ENCODE results near the gene PCAT7. TPM values are rescaled to one million over a fixed set of nuclear protein-coding genes. Genes with fewer than 3 reads are reported as not detected.

The PCAT7 gene
- total RNA-seq, 1 experiment from 2014 or later = 4.0 TPM

DNA sequence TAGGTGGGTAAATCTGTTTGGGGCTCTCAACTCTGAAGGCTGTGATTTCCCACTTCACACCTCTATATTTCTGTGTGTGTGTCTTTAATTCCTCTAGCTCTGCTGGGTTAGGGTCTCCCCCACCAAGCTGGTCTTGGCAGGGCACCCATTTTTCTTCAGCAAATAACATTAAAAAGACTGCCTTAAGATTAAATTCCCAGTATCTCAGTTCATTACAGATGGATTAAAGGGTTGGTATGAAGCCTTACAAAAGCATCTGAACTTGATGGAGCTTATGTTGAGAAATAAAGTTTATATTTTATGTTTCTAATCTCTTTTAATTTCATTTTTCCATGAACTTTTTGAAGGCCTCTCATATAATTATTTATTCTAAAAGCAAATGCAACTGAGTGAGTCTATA lies 11.7 kb downstream of the PCAT7 start:
- H4K20me1 ChIP-seq (ENCODE audit: control insufficient read depth, insufficient read depth, insufficient read length) = no peaks in the 10 kb centered on the region
- H3K23me2 ChIP-seq (ENCODE audit: insufficient read length, low read depth, low read length, poor library complexity, severe bottlenecking) = no peaks in the 10 kb centered on the region
- no peak overlapping the region for H2BK15ac ChIP-seq (ENCODE audit: low read depth, low read length)
- no peak overlapping the region for H2AK5ac ChIP-seq (ENCODE audit: insufficient read length, low read length)
- H4K8ac ChIP-seq (replicated peaks; ENCODE audit: insufficient read length, low read depth, low read length) = no peak overlapping the region
- no peaks in the 10 kb centered on the region; the same call in 1 of the 2 replicates for H3K4me1 ChIP-seq (ENCODE audit: insufficient read depth, low read length)
- peaks cover 15% of the 10 kb centered on the region in 2 experiments for H3K4me1 Mint-ChIP-seq
- no peak overlapping the region for H3K56ac ChIP-seq (ENCODE audit: insufficient read length, low read depth, low read length)
- H3K79me1 ChIP-seq (ENCODE audit: insufficient read depth, low read depth, low read length, poor library complexity, severe bottlenecking) = no peaks in the 10 kb centered on the region
- no peak overlapping the region for H2BK120ac ChIP-seq (ENCODE audit: low read depth, low read length, poor library complexity, severe bottlenecking)
- no peak overlapping the region for H3K27ac Mint-ChIP-seq
- no peak overlapping the region for H2BK5ac ChIP-seq (ENCODE audit: insufficient read length, low read length)
- H3K4me2 ChIP-seq (ENCODE audit: insufficient read depth, insufficient read length, low read length) = no peak overlapping the region
- no peak overlapping the region for H2BK20ac ChIP-seq (ENCODE audit: low read depth, low read length, poor library complexity, severe bottlenecking)
- TF ChIP-seq, protein P1, sequence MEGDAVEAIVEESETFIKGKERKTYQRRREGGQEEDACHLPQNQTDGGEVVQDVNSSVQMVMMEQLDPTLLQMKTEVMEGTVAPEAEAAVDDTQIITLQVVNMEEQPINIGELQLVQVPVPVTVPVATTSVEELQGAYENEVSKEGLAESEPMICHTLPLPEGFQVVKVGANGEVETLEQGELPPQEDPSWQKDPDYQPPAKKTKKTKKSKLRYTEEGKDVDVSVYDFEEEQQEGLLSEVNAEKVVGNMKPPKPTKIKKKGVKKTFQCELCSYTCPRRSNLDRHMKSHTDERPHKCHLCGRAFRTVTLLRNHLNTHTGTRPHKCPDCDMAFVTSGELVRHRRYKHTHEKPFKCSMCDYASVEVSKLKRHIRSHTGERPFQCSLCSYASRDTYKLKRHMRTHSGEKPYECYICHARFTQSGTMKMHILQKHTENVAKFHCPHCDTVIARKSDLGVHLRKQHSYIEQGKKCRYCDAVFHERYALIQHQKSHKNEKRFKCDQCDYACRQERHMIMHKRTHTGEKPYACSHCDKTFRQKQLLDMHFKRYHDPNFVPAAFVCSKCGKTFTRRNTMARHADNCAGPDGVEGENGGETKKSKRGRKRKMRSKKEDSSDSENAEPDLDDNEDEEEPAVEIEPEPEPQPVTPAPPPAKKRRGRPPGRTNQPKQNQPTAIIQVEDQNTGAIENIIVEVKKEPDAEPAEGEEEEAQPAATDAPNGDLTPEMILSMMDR (conservative IDR thresholded peaks at IDR 0.05) = no peak
- peaks cover 3% of the 10 kb centered on the region for H3K27me3 Mint-ChIP-seq (ENCODE audit: low read depth)
- H3K9ac ChIP-seq (ENCODE audit: extremely low read depth, insufficient read length, low read length) = no peak overlapping the region
- H3K4ac ChIP-seq (ENCODE audit: low read depth, low read length) = no peak overlapping the region
- no peak overlapping the region for H4K91ac ChIP-seq (ENCODE audit: insufficient read length, low read depth, low read length)
- H4K5ac ChIP-seq (ENCODE audit: insufficient read length, low read depth, low read length) = no peak overlapping the region
- H3K23ac ChIP-seq (ENCODE audit: insufficient read length, low read depth, low read length) = no peak overlapping the region
- no peak overlapping the region for H3K27ac ChIP-seq (ENCODE audit: insufficient read length, low read depth, low read length)
- no peak overlapping the region for H2BK12ac ChIP-seq (ENCODE audit: insufficient read length, low read depth, low read length)
- DNase-seq = no peak
- no peak overlapping the region for H3T11ph ChIP-seq (ENCODE audit: low read length)
- peaks cover 14 to 23% (median 21%) of the 10 kb centered on the region in 3 experiments for H3K36me3 Mint-ChIP-seq (ENCODE audit: insufficient read depth in 1 of 3, low read depth in 3 of 3)
- no peak overlapping the region for H3K4me3 Mint-ChIP-seq
- no peaks in the 10 kb centered on the region for H3K27me3 ChIP-seq (ENCODE audit: insufficient read depth, low read length)
- H3K9me3 ChIP-seq (ENCODE audit: control insufficient read depth, low read depth, low read length) = no peaks in the 10 kb centered on the region
- H3K79me2 ChIP-seq (ENCODE audit: insufficient read depth, low read length) = no peaks in the 10 kb centered on the region
- no peaks in the 10 kb centered on the region; a peak in 2 of 5 replicates for H3K9me3 Mint-ChIP-seq
- no peak overlapping the region for H2AFZ ChIP-seq (ENCODE audit: low read length)
- H3K18ac ChIP-seq (ENCODE audit: insufficient read length, low read depth, low read length) = no peak overlapping the region
- no peak overlapping the region for H3K14ac ChIP-seq (ENCODE audit: insufficient read depth, low read length)
